HG03045 (cell line): ENCODE data around the gene WNT6.

ENCODE experiments used
- ATAC-seq: cut with Tn5 transposase; IDR thresholded peaks from one replicate; pipeline ENCODE4 v1.9.1; 2021; ENCODE audit warnings: mild to moderate bottlenecking, moderate library complexity; ENCODE audit not compliant: unreplicated experiment

Gene WNT6

GRCh38 chr2:218891275-218892135 is 31.9 kb downstream of the WNT6 start:
- ATAC-seq = no peak

- peak; percentile 47 for ATAC-seq
These were observed 33.2 kb downstream of the WNT6 start for GRCh38 chr2:218892693-218893348.

- ATAC-seq = no peak
These were observed 33.9 kb downstream of the WNT6 start for GRCh38 chr2:218893349-218894150.

- ATAC-seq = no peak
These were observed 34.7 kb downstream of the WNT6 start for GRCh38 chr2:218894151-218894879.

GRCh38 chr2:218894880-218895157 is 35.2 kb downstream of the WNT6 start:
- no peak for ATAC-seq

- no peak for ATAC-seq
These were observed 35.7 kb downstream of the WNT6 start for GRCh38 chr2:218895326-218895725.

- peak; percentile 12 for ATAC-seq
These were observed 36.3 kb downstream of the WNT6 start for GRCh38 chr2:218895759-218896500.

GRCh38 chr2:218896501-218897393 is 37.1 kb downstream of the WNT6 start:
- peak; percentile 63 for ATAC-seq

GRCh38 chr2:218897394-218898108 is 37.9 kb downstream of the WNT6 start:
- no peak for ATAC-seq

- peak; percentile 32 for ATAC-seq
These were observed 38.7 kb downstream of the WNT6 start for GRCh38 chr2:218898109-218898878.

- no peak for ATAC-seq
These were observed 39.5 kb downstream of the WNT6 start for GRCh38 chr2:218899147-218899546.

GRCh38 chr2:218902427-218902826 is 42.8 kb downstream of the WNT6 start:
- no peak for ATAC-seq

GRCh38 chr2:218904176-218904575 is 44.6 kb downstream of the WNT6 start:
- ATAC-seq = no peak

GRCh38 chr2:218908721-218909619 is 49.4 kb downstream of the WNT6 start:
- peak; percentile 93 for ATAC-seq

- no peak for ATAC-seq
These were observed 51.1 kb downstream of the WNT6 start for GRCh38 chr2:218910741-218911140.

- ATAC-seq = no peak
These were observed 60.9 kb downstream of the WNT6 start for GRCh38 chr2:218920504-218920903.
